Activated naive CD8-positive, alpha-beta T cell treated with anti-CD3 and anti-CD28 coated beads, Interleukin-2, amount 10 ng/mL, durations not matched to agents 7 days and 5 days (primary cell): ENCODE data around the gene CCN6. TPM values are rescaled to one million over a fixed set of nuclear protein-coding genes. Genes with fewer than 3 reads are reported as not detected.

Experiments used
- ATAC-seq: fragments of 150-1000 bp; cut with Tn5 transposase; one replicate; pipeline ENCODE4 v1.10.0; 2021; ENCODE audit warnings: low read depth, moderate library complexity
- POLR2A ChIA-PET: fragments of 350-600 bp; sonication (Branson Sonifier 250); formaldehyde crosslinking; loops from one replicate; lab custom pipeline; 2021; ENCODE audit warnings: antibody characterized with exemption; lab: Charles Lee
- DNase-seq: peaks from one replicate; pipeline ENCODE4 v3.0.0; 2021
- H3K27ac Mint-ChIP-seq: one replicate; pipeline ENCODE4 v1.8.0; 2022; ENCODE audit warnings: mild to moderate bottlenecking, mixed read lengths
- H3K27me3 Mint-ChIP-seq: one replicate; pipeline ENCODE4 v1.8.0; 2022; ENCODE audit warnings: mild to moderate bottlenecking, moderate library complexity, mixed read lengths
- H3K36me3 Mint-ChIP-seq: one replicate; pipeline ENCODE4 v1.8.0; 2021; ENCODE audit warnings: mild to moderate bottlenecking, mixed read lengths
- H3K4me1 Mint-ChIP-seq: one replicate; pipeline ENCODE4 v1.8.0; 2021; ENCODE audit warnings: mixed read lengths
- H3K4me3 Mint-ChIP-seq: one replicate; pipeline ENCODE4 v1.8.0; 2022; ENCODE audit warnings: mild to moderate bottlenecking, moderate library complexity, mixed read lengths
- H3K9me3 Mint-ChIP-seq: one replicate; pipeline ENCODE4 v1.8.0; 2021; ENCODE audit warnings: mixed read lengths
- total RNA-seq, 2 experiments: library from RNA; stranded (reverse); gene quantifications; one replicate each; pipeline ENCODE4 v1.2.3, GENCODE V29; 2021

Gene CCN6
- total RNA-seq, 2 experiments from 2014 or later, result not detected

DNA sequence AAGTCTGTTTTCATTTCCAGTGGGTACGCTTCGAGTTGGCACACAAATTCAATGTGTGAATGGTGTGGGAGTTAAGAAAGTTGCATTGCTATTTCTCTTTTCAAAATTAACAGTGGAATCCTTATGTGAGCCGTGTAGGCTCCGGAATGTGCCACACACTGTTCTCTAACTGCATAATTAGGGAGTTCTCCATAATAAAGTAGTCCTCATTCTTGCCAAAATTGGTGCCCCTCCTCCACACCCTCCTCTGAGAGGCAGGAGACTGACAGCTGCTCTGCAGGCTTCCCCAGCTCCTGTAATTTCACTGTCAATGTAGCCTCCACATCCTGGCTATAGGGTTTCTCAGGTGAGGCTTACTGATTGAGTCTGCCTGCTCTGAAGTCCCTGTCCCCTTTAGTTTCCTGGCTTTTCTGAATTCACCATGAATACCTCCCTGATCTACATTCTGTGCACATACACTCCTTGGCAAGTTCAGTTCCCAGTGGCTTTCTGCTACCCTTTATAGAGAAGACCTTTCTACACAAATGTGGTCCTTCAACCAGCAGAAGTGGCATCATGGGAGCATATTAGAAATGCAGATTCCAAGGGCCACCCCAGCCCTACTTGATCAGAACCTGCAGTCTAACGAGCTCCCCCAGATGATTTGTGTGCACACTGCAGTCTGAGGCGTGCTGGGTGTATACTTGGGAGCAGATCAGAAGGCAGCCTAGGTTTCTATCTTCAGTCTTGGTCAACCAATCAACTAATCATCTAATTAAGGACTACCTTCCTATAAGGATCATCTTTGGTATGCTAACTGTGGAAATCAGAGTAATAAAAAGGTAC is 19.9 kb upstream of the CCN6 start:
- peaks cover 24% of the 10 kb centered on the region for H3K4me1 Mint-ChIP-seq
- POLR2A ChIA-PET, result no interaction called here

DNA sequence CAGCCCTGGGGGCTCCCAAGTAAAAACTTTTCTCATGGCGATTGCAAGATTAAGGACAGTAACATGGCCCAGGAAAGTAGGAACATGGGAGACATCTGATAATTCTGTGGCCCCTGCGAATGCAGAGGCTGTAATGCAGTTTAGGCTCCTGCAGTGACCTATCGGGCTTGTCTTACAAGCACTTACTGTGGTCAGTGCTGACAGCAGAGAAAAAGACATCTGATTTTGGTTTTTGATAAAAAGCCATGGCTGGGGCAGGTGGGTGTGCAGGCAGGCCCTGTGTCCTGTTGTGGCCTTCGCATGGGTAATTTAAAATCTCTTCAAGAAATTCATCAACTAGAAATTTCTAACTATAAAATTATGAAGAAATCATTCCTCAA is 19.3 kb upstream of the CCN6 start:
- H3K4me3 Mint-ChIP-seq, result no peak overlapping the region
- no peak for ATAC-seq
- POLR2A ChIA-PET, result no interaction called here
- H3K27ac Mint-ChIP-seq, result no peak overlapping the region
- H3K36me3 Mint-ChIP-seq, result no peaks in the 10 kb centered on the region
- no peaks in the 10 kb centered on the region for H3K27me3 Mint-ChIP-seq
- DNase-seq, result no peak
- no peaks in the 10 kb centered on the region for H3K9me3 Mint-ChIP-seq
- peaks cover 18% of the 10 kb centered on the region for H3K4me1 Mint-ChIP-seq

More for the DNA sequence above, 19.9 kb upstream of the CCN6 start:
- DNase-seq (no peak), ATAC-seq (peak; percentile 21)
- H3K27me3 Mint-ChIP-seq, result no peaks in the 10 kb centered on the region
- no peaks in the 10 kb centered on the region for H3K36me3 Mint-ChIP-seq
- H3K27ac Mint-ChIP-seq, result no peak overlapping the region
- H3K9me3 Mint-ChIP-seq, result no peaks in the 10 kb centered on the region
- no peak overlapping the region for H3K4me3 Mint-ChIP-seq

DNA sequence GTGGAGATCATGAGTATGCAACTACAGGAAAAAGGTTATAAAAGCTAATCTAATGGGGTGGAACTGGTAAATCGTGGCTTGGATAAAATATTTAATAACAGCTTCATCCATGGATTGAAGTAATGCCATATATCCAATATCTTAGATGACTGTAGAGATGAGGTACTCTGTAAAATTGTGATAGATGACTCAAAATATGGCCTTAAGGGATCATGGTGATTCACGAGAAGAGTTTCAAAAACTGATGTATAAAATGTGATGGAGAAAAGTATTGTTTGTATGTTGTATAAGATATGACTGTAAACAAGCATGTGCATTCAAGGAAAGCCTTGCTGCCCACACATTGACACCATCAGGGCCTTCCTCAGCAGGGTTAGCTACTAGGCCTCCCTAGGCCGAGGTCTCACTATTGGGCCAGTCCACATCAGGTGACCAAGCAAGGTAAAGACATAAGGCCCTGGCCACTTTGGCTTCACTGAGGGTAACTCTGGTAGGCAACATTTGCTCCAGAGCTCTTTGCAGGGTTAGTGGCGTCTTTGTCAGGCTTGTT is 17.7 kb upstream of the CCN6 start:
- H3K27me3 Mint-ChIP-seq, result no peaks in the 10 kb centered on the region
- H3K4me3 Mint-ChIP-seq, result no peak overlapping the region
- POLR2A ChIA-PET, result no interaction called here
- H3K36me3 Mint-ChIP-seq, result no peaks in the 10 kb centered on the region
- H3K4me1 Mint-ChIP-seq, result peaks cover 21% of the 10 kb centered on the region
- ATAC-seq, result no peak
- no peaks in the 10 kb centered on the region for H3K9me3 Mint-ChIP-seq
- H3K27ac Mint-ChIP-seq, result no peak overlapping the region
- DNase-seq, result no peak

DNA sequence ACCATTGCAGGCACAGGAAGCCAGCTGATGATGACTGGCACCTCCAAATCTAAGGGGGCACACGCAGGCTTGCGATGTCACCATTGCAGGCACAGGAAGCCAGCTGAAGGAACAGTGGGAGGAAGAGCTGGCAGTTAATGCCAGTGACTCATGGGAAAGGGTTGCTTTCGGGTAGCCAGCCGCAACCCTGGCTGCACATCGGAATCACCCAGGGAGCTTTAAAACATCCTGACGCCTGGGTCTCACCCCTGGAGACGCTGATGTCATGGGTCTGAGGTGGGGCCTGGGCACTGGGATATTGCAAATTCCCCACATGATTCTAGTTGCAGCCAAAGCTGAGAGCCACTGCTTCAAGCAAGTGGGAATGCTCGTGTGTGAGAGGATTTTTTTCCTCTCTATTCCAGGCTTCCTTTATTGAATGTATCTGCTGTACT is 16.1 kb upstream of the CCN6 start:
- POLR2A ChIA-PET, result no interaction called here
- H3K27me3 Mint-ChIP-seq, result no peaks in the 10 kb centered on the region
- peaks cover 29% of the 10 kb centered on the region for H3K4me1 Mint-ChIP-seq
- no peak overlapping the region for H3K4me3 Mint-ChIP-seq
- H3K27ac Mint-ChIP-seq, result no peak overlapping the region
- no peaks in the 10 kb centered on the region for H3K36me3 Mint-ChIP-seq
- ATAC-seq, result no peak
- DNase-seq, result no peak
- H3K9me3 Mint-ChIP-seq, result no peaks in the 10 kb centered on the region

DNA sequence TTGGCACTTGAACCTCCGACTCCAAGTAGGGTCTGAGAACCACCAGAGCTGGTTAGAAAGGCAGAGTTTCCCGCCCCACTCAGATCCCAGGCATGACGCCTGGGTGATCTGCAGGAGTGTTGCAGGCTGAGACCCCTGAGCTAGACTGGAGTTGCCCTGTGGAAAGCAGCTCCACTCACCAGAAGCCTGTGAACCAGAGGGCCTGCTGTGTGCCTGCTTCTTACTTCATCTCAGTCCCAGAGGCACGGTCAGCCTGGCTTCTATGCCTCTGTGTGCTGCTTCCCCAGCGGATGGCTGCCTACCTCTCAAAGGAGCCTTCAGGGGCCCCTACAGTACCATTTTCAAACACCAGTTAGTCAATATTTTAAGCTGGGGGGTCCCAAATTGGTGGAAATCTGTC is 15.6 kb upstream of the CCN6 start:
- DNase-seq (no peak), ATAC-seq (no peak)
- no peak overlapping the region for H3K27ac Mint-ChIP-seq
- H3K4me1 Mint-ChIP-seq, result peaks cover 30% of the 10 kb centered on the region
- H3K9me3 Mint-ChIP-seq, result no peaks in the 10 kb centered on the region
- H3K36me3 Mint-ChIP-seq, result no peaks in the 10 kb centered on the region
- POLR2A ChIA-PET, result no interaction called here
- H3K27me3 Mint-ChIP-seq, result no peaks in the 10 kb centered on the region
- H3K4me3 Mint-ChIP-seq, result no peak overlapping the region

DNA sequence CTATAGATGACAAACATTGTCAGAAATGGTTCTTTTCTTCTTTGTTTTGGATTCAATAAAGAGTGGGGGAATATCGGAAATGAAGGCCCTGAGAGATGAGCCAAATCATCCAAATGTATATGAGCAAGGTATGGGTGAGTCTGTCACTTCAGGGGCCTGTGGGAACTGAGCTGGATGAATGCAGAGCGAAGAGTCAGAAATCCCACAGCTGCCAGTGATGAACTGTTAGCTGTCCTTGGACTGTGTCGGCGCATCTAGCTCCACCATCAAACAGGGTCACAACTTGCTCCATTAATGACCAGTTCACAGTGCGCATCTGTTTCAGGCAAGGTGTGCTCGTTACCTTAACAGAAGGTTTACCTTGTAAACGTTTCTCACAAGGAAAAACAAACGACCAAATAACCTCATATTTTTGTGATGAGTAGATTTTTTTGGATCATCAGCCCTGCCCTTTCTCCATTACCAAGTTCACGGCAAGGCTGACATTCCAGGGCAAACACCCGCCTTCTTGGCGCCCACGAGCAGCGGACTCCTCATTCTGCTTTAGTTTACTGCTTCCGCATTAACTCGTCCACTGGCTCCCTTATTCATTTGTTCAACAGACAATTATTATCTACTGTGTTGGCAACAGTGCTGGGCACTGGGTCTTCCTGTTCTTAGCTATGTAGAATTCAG is 15.0 kb upstream of the CCN6 start:
- no peaks in the 10 kb centered on the region for H3K36me3 Mint-ChIP-seq
- H3K4me3 Mint-ChIP-seq, result no peak overlapping the region
- no peak overlapping the region for H3K27ac Mint-ChIP-seq
- POLR2A ChIA-PET, result interaction anchor here (0.6 kb wide), 1 partner anchor 166 kb away, joined by 3 read pairs; the partner anchor contains the start of gene FYN
- no peak for ATAC-seq
- H3K9me3 Mint-ChIP-seq, result no peaks in the 10 kb centered on the region
- DNase-seq, result no peak
- no peaks in the 10 kb centered on the region for H3K27me3 Mint-ChIP-seq
- peaks cover 29% of the 10 kb centered on the region for H3K4me1 Mint-ChIP-seq

DNA sequence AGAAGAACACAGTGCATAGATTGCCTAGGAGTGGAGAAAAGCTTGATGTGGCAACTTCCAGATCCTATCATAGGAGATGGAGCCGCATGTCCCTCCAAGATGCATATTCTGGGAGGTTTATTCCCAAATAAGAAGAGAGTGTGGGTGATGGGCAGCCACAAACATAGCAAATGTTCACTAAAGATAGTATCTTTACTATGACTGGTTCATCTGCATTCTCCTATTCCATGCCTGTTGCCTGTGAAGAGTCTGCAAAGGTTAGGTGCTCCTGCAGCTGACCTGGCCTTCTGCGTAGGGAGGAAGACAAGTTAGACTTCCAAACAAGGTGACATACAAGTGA is 14.5 kb upstream of the CCN6 start:
- POLR2A ChIA-PET, result interaction anchor here (0.6 to 1.9 kb wide), 2 partner anchors 11 to 166 kb away, joined by 3 to 5 read pairs; partner anchors contain the start of gene FYN
- H3K9me3 Mint-ChIP-seq, result no peaks in the 10 kb centered on the region
- H3K4me1 Mint-ChIP-seq, result peaks cover 25% of the 10 kb centered on the region
- ATAC-seq (no peak), DNase-seq (no peak)
- H3K36me3 Mint-ChIP-seq, result no peaks in the 10 kb centered on the region
- no peak overlapping the region for H3K27ac Mint-ChIP-seq
- H3K27me3 Mint-ChIP-seq, result no peaks in the 10 kb centered on the region
- no peak overlapping the region for H3K4me3 Mint-ChIP-seq

DNA sequence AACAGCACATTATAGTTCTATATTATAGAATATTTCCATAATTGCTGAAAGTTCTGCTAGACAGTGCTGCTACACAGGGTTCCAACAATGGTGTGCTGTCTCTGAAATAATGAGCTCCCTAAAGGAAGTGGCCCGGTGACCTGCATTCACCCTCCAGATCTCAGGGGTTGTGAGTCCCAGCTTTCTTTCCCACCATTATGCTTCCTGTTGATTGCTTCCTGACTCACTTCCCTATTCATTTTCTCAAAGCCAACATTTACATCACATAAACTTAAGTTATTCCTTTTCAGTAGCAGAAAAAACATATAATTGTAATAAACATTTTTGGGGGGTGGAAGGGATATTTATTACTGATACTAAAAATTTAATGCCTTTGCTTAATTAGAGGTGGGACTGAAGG is 12.9 kb upstream of the CCN6 start:
- Mint-ChIP-seq H3K4me1 (peaks cover 16% of the 10 kb centered on the region), H3K27ac (no peak overlapping the region), H3K4me3 (no peak overlapping the region), H3K9me3 (no peaks in the 10 kb centered on the region), H3K36me3 (no peaks in the 10 kb centered on the region), H3K27me3 (no peaks in the 10 kb centered on the region)
- DNase-seq, result no peak
- no peak for ATAC-seq
- POLR2A ChIA-PET, result interaction anchor here (1.9 to 3.0 kb wide), 2 partner anchors 13 to 30 kb away, joined by 5 to 12 read pairs; no protein-coding TSS in a partner anchor

DNA sequence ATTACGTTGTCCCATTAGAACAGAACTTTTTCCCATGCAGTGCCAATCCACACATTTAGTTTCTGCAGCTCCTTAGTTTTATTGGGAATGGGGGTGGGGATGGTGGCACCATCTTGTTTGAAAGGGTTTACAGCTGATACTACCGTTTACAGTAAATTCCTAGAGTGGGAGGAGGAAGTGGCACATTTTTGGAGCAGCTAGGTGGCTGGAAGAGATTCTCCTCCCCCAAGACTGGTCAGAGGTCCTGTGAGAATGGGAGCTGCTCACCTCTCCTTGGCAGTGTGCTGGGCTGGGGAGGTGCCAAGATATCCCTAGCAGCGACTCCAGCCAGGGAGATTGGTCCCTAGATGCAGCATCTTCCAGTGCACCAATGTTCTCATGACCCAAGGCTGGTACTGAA is 12.4 kb upstream of the CCN6 start:
- Mint-ChIP-seq H3K36me3 (no peaks in the 10 kb centered on the region), H3K4me1 (peaks cover 14% of the 10 kb centered on the region), H3K9me3 (no peaks in the 10 kb centered on the region), H3K27me3 (no peaks in the 10 kb centered on the region), H3K4me3 (no peak overlapping the region), H3K27ac (no peak overlapping the region)
- POLR2A ChIA-PET, result interaction anchor here (1.9 to 3.0 kb wide), 2 partner anchors 13 to 31 kb away, joined by 5 to 12 read pairs; no protein-coding TSS in a partner anchor
- no peak for DNase-seq
- ATAC-seq, result no peak

DNA sequence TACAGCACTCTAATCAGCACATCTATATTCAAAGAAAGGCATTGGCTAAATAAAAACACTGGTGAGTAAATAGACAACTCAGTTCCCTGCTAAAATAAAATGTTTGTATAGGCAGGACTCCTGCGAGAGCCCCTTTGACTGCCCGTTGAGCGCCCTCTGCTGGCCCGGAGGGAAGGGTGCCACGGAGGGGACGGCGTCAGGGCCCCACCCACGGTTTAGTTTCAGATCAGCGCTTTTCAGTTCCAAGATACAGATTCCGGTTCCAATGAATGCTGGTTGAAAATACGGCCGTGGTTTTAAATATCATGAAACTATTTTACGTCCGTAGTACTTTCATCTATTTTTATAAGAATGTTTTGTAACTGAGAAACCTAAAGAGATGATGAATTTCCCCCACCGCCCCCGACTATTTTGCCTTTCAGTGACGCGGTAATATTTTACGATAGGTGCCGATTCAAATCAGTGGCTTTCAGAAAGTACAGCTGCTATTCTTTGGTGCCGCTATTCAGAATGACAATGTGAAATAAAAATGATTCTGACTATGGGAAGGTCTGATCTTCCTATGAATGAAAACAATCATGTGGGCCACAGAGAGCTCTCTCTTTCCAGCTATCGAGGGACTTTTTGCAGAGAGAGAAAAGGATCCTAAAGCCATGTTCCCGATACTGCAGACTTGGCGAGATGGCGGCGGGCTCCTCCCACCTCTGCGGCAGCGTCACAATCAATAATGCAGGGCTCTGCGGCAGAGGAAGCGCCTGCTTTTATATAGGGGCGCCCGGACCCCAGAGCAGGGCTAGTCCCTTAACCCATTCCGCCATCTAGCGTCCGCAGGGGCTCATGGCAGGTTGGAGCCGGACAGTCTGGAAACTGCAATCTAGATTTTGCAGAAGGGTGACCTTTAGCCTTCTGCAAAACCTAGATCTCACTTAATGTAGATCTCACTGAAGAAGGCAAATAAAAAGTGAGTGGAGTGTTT is 10.6 kb upstream of the CCN6 start:
- peak; percentile 98 for ATAC-seq
- no peaks in the 10 kb centered on the region for H3K27me3 Mint-ChIP-seq
- no peaks in the 10 kb centered on the region for H3K9me3 Mint-ChIP-seq
- peak; percentile 91 for DNase-seq
- H3K4me1 Mint-ChIP-seq, result peaks cover 13% of the 10 kb centered on the region
- H3K36me3 Mint-ChIP-seq, result no peaks in the 10 kb centered on the region
- peak overlapping the region; percentile 97 for H3K4me3 Mint-ChIP-seq
- POLR2A ChIA-PET, result interaction anchor here (0.6 to 3.0 kb wide), 8 partner anchors 33 to 784 kb away, joined by 3 to 12 read pairs (median 6); partner anchors contain the start of genes FAM229B and TUBE1
- peak overlapping the region; percentile 99 for H3K27ac Mint-ChIP-seq

DNA sequence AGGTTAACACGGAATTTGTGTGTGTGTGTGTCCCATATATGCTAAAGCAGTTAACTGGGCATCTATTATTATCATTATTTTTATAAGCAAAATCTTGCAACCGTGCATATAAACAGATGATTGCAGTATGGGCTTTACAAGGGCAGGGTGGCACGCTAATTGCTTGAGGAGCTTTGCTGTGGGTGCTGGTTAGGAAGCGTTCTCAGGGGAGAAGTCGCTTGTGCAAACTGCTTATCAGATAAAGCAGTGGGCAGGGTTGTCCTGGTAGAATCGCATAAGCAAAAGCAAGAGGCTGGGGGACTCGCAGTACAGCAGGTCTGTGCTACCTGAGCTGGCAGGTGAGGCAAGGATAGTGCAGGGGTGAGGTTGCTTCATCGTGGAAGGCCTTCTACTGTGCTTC is 9.7 kb upstream of the CCN6 start:
- Mint-ChIP-seq H3K9me3 (no peaks in the 10 kb centered on the region), H3K4me1 (peaks cover 13% of the 10 kb centered on the region), H3K36me3 (no peaks in the 10 kb centered on the region), H3K4me3 (no peak overlapping the region), H3K27me3 (no peaks in the 10 kb centered on the region), H3K27ac (no peak overlapping the region)
- ATAC-seq (no peak), DNase-seq (no peak)
- POLR2A ChIA-PET, result interaction anchor here (2.7 kb wide), 1 partner anchor 785 kb away, joined by 10 read pairs; a partner anchor contains a TSS

DNA sequence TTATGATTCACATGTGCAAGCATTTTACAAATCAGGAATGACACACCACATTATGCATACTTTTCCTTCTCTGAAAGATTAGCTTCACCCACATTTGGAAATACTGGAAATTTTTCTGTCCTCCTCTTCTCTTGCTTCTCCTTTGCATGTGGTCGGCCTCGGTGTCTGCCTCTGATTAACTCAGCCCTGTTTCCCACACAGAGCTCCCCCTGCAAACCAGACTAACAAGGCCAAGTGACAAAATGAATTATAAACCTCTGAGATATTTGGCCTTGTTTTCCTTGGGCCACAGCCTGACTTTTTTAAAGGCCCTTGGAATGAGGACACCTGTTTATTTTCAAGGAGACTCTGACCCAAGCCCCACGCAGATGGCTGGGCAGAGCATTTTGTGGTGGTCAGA is 9.0 kb upstream of the CCN6 start:
- no peaks in the 10 kb centered on the region for H3K27me3 Mint-ChIP-seq
- no peak overlapping the region for H3K4me3 Mint-ChIP-seq
- no peaks in the 10 kb centered on the region for H3K36me3 Mint-ChIP-seq
- POLR2A ChIA-PET, result interaction anchor here (2.7 kb wide), 1 partner anchor 786 kb away, joined by 10 read pairs; a partner anchor contains a TSS
- H3K27ac Mint-ChIP-seq, result no peak overlapping the region
- ATAC-seq (no peak), DNase-seq (no peak)
- peaks cover 15% of the 10 kb centered on the region for H3K4me1 Mint-ChIP-seq
- no peaks in the 10 kb centered on the region for H3K9me3 Mint-ChIP-seq
